Nephron progenitor cell (in vitro differentiated cells): ENCODE data around the gene CSDE1.
"Not testable (repeated sequence)": the region's sequence is repeated elsewhere in the genome, so short reads cannot be mapped to it uniquely, and the experiment has no call there.

ENCODE experiments used
- DNase-seq: peaks from one replicate; pipeline ENCODE4 v3.0.0; 2021
- H3K27ac Mint-ChIP-seq: 2 replicates; pipeline ENCODE4 v1.8.0; 2021; ENCODE audit warnings: mild to moderate bottlenecking, moderate library complexity, mixed read lengths
- H3K27me3 Mint-ChIP-seq: 2 replicates; pipeline ENCODE4 v1.8.0; 2021; ENCODE audit warnings: mild to moderate bottlenecking, low read depth, mixed read lengths; ENCODE audit not compliant: poor library complexity
- H3K36me3 Mint-ChIP-seq: 2 replicates; pipeline ENCODE4 v1.8.0; 2021; ENCODE audit warnings: low read depth, mixed read lengths
- H3K4me1 Mint-ChIP-seq: 2 replicates; pipeline ENCODE4 v1.8.0; 2021; ENCODE audit warnings: mixed read lengths
- H3K4me3 Mint-ChIP-seq: 2 replicates; pipeline ENCODE4 v1.8.0; 2021; ENCODE audit warnings: mild to moderate bottlenecking, moderate library complexity, mixed read lengths
- H3K9me3 Mint-ChIP-seq: 2 replicates; pipeline ENCODE4 v1.8.0; 2021; ENCODE audit warnings: mild to moderate bottlenecking, moderate library complexity, mixed read lengths
- CTCF ChIP-seq: fragments of 200-600 bp; sonication (generic); IDR thresholded peaks from 2 replicates; pipeline ENCODE4 v1.5.0; 2021; ENCODE audit warnings: antibody characterized with exemption

Gene CSDE1

DNA sequence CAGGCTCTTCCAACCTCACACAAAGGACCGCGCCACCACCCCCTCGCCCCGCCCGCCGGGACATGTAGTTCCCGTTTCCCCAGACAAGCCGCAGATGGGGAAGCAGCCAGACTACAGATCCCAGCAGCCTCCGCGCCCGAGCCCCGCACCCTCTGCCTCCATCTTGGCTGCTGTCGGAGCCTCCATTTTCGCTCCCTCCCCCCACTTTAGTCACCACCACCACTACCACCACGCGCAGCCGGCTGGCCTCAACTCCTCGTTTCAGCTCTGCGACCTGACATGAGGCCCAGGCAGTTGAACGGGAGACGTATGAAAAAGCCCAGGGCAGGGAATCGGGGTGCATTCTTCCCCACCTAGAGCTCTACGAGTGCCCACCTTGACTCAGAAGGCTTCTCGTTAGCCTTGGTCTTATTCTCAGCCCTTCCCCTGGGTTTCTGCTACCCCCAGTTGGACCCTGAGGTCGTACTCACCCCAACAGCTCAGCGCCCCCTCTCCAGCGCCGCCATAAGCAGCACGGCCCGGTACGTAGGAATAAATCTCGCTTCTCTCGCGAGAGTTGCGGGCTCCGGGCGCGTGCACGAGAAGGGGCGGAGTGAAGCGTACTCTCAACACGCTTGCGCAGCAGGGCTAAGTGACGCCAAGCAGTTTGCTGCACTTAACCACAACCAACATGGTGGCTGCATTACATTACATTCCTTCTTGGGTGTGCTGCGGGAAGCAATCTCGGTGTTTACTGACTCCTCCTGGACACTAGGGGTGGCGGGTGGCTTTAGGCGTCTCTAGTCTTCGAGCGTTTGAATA, at the start of gene CSDE1:
CSDE1 (minus strand) TSS at position 530 of the 801 bp plus-strand sequence. CDS start 18,094 bp downstream, outside the sequence.
- no peak for TF ChIP-seq CTCF
- H3K4me1 Mint-ChIP-seq: peaks cover 41% of the 10 kb centered on the region
- H3K27ac Mint-ChIP-seq: peak within 1 kb of the TSS; percentile 99
- peaks cover 12% of the 10 kb centered on the region for H3K9me3 Mint-ChIP-seq
- peak within 1 kb of the TSS; percentile 96 for H3K4me3 Mint-ChIP-seq
- peak; percentile 96 for DNase-seq
- peaks cover 7% of the 10 kb centered on the region for H3K27me3 Mint-ChIP-seq
- H3K36me3 Mint-ChIP-seq: peaks cover 7% of the 10 kb centered on the region

DNA sequence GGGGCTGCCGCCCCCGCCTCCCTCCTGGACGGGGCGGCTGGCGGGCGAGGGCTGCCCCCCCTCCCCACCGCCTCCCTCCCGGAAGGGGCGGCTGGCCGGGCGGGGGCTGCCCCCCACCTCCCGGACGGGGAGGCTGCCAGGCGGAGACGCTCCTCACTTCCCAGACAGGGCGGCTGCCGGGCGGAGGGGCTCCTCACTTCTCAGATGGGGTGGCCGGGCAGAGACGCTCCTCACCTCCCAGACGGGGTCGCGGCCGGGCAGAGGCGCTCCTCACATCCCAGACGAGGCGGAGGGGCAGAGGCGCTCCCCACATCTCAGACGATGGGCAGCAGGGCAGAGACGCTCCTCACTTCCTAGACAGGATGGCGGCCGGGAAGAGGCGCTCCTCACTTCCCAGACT, 46.7 kb upstream of the CSDE1 start:
- not testable (repeated sequence) for H3K27ac Mint-ChIP-seq, H3K36me3 Mint-ChIP-seq, H3K4me3 Mint-ChIP-seq, DNase-seq, H3K9me3 Mint-ChIP-seq, H3K4me1 Mint-ChIP-seq
- peaks cover 14% of the 10 kb centered on the region for H3K27me3 Mint-ChIP-seq

GRCh38 chr1:114803001-114803400, 45.2 kb upstream of the CSDE1 start:
- Mint-ChIP-seq H3K27me3 (peaks cover 22% of the 10 kb centered on the region), H3K4me3 (no peak overlapping the region), H3K4me1 (no peaks in the 10 kb centered on the region), H3K9me3 (peaks cover 7% of the 10 kb centered on the region), H3K36me3 (no peaks in the 10 kb centered on the region), H3K27ac (no peak overlapping the region)
- no peak for TF ChIP-seq CTCF
- no peak for DNase-seq

- no peaks in the 10 kb centered on the region for H3K4me1 Mint-ChIP-seq
These were observed 36.3 kb upstream of the CSDE1 start for GRCh38 chr1:114794038-114794437.

GRCh38 chr1:114790581-114790980, 32.8 kb upstream of the CSDE1 start:
- H3K36me3 Mint-ChIP-seq, DNase-seq, H3K27ac Mint-ChIP-seq, H3K4me3 Mint-ChIP-seq, H3K4me1 Mint-ChIP-seq: not testable (repeated sequence)
- Mint-ChIP-seq H3K9me3 (peaks cover 41% of the 10 kb centered on the region), H3K27me3 (peaks cover 55% of the 10 kb centered on the region)

More at GRCh38 chr1:114794038-114794437, 36.3 kb upstream of the CSDE1 start:
- H3K36me3 Mint-ChIP-seq: no peaks in the 10 kb centered on the region
- H3K27me3 Mint-ChIP-seq: peaks cover 48% of the 10 kb centered on the region
- TF ChIP-seq CTCF: no peak
- no peak for DNase-seq
- peaks cover 16% of the 10 kb centered on the region for H3K9me3 Mint-ChIP-seq
- no peak overlapping the region for H3K27ac Mint-ChIP-seq
- H3K4me3 Mint-ChIP-seq: no peak overlapping the region

GRCh38 chr1:114786440-114786839, 28.7 kb upstream of the CSDE1 start:
- not testable (repeated sequence) for H3K27ac Mint-ChIP-seq, DNase-seq, H3K4me1 Mint-ChIP-seq, H3K36me3 Mint-ChIP-seq, H3K4me3 Mint-ChIP-seq
- Mint-ChIP-seq H3K9me3 (peaks cover 44% of the 10 kb centered on the region), H3K27me3 (peaks cover 70% of the 10 kb centered on the region)

- DNase-seq: no peak
- no peak for TF ChIP-seq CTCF
- peaks cover 19% of the 10 kb centered on the region for H3K4me1 Mint-ChIP-seq
- H3K27ac Mint-ChIP-seq: no peak overlapping the region
- peaks cover 13% of the 10 kb centered on the region for H3K36me3 Mint-ChIP-seq
- peaks cover 58% of the 10 kb centered on the region for H3K27me3 Mint-ChIP-seq
- no peak overlapping the region for H3K4me3 Mint-ChIP-seq
- H3K9me3 Mint-ChIP-seq: peaks cover 36% of the 10 kb centered on the region
These were observed 24.7 kb upstream of the CSDE1 start for GRCh38 chr1:114782476-114782875.
